Activated CD8-positive, alpha-beta memory T cell treated with anti-CD3 and anti-CD28 coated beads for 24 hours (primary cell): ENCODE data around the gene CLEC18A.
"Not testable (repeated sequence)": the region's sequence is repeated elsewhere in the genome, so short reads cannot be mapped to it uniquely, and the experiment has no call there.

Experiments used
- DNase-seq: peaks from one replicate; pipeline ENCODE4 v3.0.0-alpha.2; 2020

Gene CLEC18A

DNA sequence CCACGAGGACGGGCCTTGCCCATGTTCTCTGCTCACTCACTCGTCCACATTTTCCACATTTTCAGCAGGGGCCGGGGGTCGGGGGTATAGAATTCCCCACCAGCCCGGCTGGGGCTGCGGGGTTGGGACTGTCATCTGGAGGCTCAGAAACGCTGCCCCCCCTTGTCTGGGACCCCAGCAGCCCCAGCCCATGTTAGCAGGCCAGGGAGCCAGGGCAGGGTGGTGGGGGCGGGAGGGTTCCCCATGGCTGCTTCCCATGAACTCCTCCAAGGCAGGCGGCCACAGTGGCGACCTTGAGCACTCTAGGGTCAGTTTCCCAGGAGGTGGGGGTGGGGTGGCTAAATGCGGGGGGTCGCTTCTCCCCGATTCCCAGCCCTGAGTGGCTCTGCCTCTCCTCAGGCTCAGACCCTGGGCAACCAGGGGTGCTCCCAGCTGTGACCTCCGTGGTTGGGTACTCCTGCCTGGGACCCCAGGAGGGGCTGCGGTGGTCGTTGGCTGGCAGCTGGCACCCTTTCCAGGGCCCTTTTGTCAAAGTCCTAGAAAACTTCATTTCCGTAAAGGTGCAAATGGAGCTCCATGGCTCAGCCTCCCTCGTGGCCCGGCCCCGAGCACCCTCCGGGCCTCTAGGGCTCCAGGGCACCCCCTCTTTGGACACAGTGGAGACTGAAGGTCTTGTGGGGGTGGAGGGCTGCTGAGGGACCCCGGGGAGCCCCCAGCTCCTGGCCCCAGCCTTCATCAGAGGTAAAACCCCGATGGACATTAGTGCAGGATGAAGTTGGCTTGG, 1.6 kb downstream of the CLEC18A start:
- not testable (repeated sequence) for DNase-seq

DNA sequence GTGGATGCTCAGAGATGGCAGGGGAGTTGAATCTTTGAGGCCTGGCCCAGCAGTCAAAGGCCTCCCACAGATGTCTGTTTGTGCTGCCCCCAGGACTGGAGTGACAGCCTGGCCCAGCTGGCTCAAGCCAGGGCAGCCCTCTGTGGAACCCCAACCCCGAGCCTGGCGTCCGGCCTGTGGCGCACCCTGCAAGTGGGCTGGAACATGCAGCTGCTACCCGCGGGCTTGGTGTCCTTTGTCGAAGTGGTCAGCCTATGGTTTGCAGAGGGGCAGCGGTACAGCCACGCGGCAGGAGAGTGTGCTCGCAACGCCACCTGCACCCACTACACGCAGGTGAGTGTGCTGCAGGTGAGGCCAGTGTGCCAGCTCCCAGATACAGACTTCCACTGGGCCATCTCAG, 3.1 kb downstream of the CLEC18A start:
- DNase-seq = not testable (repeated sequence)

DNA sequence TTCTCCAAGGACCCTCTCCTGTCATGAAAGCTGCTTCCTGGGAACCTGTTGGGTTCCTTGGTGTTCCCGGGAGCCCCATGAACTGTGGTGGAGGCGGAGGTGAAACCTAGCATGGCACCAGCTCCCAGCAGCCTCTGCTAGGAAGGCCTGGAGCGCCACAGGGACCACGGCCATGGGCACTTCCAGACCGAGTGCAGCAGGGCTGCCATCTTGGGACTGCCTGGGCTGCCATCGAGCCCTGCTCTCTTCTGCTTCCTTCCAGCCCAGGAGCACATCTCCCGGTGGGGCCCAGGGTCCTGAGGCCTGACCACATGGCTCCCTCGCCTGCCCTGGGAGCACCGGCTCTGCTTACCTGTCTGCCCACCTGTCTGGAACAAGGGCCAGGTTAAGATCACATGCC, 12.2 kb downstream of the CLEC18A start:
- not testable (repeated sequence) for DNase-seq

DNA sequence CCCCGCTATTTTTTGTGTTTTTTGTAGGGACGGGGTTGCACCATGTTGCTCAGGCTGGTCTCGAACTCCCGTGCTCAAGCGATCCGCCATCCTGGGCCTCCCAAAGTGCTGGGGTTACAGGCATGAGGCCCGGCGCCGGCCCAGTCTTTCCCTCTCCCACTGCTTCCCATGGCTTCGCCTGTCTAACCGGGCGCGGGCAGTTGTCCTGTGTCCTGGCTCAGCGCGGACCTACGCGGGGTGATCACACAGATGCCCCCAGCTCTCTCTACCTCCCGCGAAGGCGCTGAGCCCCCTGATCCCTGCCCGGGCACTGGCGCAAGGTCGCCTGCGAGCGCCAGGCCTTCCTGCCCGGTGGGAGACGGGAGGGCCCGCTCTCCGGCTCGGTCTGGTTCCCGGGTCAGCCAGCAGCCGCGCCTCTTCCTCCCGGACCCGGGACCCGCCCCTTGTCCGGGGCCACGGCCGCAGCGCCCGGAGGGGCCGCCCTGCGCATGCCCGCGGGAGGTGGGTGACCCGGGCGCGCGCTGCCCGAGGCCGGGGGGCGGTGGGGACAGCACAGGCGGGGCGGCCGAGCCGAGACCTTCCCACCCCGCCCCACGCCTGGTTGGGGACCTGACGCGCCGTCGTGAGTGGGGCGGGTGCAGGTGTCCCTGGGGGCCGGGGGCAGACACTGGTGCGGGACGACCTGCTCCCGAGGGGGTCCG, 14.0 kb downstream of the CLEC18A start:
- not testable (repeated sequence) for DNase-seq

DNA sequence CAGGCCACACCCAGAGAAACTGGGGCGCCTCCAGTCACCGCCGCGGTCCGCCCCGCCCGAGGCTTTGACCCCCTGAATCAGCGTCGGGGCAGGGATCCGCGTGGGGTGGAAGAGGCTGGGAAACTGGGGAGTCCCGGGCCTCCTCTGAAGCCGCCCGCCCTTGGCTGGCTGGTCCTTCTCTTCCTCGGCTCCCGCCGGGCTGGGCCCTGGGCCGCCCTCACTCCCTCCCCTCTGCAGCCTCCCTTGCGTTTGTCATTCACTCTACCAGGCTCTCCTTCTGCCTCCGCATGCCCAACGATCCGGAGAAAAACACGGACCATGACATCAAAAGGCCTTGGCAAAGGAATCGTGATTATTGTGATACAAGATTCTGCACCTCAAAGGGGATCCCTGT, 14.5 kb downstream of the CLEC18A start:
- not testable (repeated sequence) for DNase-seq

DNA sequence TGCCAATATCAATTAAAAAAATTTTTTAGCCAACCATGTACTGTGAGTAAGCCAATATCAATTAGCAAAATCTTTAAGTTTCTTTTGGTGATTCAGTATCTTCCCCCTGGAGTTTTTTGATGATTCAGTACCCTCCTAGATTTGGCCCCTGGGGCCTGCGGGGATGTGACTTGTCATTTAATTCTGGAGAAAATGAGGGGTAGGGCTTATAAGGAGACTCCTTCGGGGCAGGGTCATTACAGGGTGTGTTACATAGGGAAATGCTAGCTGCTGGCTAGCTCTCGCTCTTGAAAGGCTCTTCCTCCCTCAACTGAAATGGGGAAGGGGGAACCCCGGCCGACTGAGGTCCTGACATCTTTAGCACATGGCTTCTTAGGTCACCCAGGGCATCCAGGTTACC, 16.6 kb downstream of the CLEC18A start:
- DNase-seq = not testable (repeated sequence)

DNA sequence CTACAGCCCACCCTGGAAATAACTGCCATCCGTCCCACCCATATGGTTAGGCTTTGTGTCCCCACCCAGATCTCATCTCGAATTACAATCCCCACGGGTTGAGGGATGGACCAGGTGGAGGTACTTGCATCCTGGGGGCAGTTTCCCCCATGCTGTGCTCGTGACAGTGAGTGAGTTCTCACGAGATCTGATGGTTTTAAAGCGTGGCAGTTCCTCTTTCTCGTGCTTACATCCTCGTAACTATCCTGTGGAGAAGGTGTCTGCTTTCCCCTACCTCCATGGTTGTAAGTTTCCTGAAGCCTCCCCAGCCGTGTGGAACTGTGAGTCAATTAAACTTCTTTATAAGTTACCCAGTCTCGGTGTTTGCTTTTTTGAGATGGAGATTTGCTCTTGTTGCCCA, 17.0 kb downstream of the CLEC18A start:
- not testable (repeated sequence) for DNase-seq

DNA sequence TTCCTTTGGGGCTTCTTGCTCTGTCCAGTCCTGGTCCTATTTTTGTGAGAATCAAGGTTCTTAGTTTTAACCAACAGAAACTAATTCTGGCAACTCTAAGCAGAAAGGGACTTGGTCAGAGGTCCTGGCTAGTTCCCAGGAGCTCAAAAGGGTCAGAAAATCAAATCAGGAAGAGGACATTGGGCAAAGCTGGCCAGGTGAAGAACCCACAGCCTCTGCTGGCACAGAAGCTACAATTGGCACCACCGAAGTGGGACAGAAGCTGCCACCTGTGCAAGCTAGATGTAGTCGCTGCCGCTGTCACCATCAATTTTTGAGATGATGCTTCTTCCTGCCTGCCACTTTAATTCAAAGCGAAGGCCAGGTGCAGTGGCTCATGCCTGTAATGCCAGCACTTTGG, 18.5 kb downstream of the CLEC18A start:
- not testable (repeated sequence) for DNase-seq

DNA sequence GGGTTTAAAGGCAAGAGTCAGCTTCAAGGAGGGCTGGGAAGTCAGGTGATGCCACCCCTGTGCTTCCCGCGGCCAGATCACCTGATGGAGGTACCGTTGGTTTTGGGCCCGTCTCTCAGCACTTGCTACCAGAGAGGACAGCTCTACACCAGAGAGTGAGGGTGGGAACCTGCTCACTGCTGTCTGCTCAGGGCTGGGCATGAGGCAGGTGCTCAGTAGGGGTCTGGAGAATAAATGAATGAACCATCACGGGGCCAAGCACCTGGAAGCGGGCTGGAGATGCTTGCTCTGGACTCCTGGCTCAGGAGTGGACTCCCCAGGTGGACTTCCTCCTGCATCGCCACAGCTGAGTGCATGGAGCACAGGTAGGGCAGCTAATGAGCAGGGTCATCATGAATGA, 21.0 kb downstream of the CLEC18A start:
- not testable (repeated sequence) for DNase-seq

DNA sequence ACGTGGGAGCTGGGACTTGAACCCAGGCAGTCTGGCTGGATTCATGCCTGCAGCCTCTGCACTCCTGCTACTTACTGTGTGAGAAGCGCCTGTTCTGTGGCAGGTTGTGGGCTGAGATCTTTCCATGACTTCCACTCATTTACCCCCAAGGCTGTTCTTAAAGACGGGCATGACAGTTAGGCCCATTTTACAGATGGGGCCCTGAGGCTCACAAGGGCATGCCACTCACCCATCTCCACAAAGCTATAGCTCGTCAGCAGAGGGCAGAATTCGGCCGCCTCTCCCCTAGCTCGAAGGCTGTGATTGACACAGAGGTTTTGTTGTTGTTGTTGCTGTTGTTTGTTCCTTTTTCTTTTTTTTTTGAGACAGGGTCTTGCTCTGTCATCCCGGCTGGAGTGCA, 21.8 kb downstream of the CLEC18A start:
- not testable (repeated sequence) for DNase-seq

DNA sequence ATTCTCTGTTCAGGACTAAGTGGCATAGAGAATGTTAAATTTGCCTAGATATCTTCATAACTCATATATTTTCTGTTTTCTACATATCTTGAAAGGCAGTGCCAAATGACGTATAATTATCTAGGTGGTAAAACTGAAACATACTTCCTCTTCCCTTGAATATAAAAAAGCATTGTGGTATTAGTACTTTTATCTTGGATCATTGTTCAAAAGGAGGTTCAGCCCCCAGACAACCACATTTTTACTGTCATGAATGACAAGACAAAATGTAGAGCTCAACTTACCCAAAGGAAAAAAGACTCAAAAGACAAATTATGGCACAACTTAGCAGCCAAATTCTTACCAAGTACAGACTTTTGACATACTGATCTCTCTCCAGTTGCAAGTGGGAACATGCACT, 34.1 kb downstream of the CLEC18A start:
- DNase-seq = not testable (repeated sequence)

DNA sequence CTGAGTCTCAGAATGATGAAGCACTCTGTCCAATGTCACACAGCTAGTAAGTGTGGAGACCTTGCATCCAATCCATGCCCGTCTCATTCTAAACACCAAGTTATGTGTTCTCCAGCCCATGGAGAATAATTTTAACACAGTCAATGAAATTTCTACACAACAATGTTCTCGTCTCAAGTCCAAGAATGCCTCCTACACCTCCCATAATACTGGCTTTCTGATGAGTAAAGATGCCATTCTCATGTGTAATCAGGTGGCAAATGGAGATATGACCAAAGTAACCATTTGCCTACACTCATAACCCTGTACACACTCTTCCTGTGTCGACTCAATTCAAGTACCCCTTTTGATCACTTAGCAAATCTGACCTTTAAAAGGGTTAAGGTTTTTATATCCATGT, 46.8 kb downstream of the CLEC18A start:
- DNase-seq = not testable (repeated sequence)

DNA sequence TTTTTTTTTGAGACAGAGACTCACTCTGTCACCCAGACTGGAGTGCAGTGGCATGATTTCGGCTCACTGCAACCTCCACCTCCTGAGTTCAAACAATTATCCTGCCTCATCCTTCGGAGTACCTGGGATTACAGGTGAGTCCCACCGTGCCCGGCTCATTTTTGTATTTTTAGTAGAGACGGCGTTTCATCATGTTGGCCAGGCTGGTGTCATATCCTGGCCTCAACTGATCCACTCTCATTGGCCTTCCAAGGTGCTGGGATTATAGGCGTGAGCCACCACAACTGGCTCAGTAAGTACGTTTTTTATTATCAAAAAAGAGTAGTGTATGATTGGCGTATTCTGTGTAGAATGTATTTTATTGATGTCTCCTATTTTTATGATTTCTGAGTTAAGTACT, 48.7 kb downstream of the CLEC18A start:
- DNase-seq = not testable (repeated sequence)

DNA sequence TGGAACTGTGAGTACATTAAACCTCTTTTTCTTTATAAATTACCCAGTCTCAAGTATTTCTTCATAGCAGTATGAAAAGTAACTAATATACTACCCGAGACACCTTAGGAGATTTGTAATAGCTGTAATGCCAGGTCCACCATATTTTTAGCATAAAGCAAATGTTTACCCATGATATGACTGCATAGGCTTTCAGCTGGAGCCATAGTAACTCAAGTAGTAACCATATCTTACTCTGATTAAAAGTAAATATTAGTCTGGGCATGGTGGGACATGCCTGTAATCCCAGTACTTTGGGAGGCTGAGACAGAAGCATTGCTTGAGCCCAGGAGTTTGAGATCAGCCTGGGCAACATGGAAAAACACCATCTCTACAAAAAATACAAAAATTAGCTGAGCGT, 52.4 kb downstream of the CLEC18A start:
- not testable (repeated sequence) for DNase-seq

DNA sequence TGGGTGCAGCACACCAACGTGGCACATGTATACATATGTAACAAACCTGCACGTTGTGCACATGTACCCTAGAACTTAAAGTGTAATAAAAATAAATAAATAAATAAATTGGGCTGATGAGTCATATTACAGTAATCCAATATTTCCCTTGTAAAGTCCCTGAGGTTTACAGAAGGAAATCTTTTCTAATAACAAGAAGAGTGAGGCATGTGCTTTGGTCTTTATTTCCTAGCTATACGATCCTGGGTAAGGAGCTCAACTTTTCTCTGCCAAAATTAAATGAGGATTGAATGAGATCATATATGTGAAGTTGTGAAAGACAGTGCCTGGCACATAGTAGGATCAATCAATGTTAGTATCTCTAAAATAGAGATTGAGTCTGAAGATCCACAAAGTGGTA, 57.5 kb downstream of the CLEC18A start:
- DNase-seq = not testable (repeated sequence)

DNA sequence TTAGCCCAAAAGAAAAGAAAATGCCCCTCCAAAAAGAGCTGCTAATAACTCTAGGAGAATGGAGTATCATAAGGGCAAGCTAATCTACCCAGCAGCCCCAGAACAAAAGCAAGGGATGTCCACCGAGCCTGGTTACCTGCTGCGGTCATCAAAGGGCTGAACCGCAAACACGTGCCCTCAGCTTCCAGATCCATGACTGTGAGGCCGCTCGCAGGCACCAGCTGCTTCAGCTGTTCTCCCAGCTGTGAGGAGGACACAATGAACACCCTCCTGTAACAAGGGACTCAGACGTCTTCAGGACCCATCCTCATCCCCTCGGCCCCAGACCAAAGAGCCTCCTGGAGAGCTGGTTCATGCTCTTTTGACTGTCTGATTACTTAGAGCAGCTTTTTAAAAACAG, 59.5 kb downstream of the CLEC18A start:
- DNase-seq = not testable (repeated sequence)

DNA sequence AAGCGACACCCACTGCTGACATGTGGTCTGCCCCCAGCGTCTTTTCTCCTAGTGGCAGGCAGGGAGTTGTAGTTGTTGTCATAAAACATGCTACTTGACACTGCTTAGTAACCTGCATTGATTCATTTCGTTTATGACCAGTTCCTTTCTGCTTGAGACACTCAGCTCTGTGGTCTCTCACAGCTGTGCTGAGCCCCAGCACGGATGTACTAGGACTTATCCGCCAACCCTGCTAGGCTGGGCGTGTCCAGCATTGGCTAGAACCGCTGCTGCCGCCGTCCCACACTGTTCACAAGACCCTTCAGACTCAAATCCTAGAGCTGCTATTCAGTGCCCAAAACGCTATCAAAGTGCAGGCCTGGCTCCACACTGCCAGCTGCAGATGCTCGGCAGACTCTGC, 60.0 kb downstream of the CLEC18A start:
- DNase-seq = not testable (repeated sequence)

DNA sequence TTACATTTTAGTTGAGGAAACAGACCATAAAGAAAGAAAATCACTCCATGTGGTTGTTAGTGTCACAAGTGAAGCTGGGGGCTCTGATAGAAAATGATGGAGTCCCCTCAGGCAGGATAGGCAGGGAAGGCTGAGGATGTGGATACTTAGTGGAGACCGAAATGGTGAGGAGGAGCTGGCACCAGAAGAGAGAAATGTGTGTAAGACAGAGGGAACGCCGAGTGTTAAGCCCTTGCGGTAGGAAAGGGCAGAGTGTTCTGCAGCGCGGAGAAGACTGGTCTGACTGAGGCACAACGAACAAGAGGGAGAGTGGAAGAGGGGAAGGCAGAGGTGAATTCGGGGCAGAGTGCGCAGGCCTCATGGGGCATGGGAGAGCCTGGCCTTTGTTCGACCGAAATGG, 61.2 kb downstream of the CLEC18A start:
- not testable (repeated sequence) for DNase-seq

DNA sequence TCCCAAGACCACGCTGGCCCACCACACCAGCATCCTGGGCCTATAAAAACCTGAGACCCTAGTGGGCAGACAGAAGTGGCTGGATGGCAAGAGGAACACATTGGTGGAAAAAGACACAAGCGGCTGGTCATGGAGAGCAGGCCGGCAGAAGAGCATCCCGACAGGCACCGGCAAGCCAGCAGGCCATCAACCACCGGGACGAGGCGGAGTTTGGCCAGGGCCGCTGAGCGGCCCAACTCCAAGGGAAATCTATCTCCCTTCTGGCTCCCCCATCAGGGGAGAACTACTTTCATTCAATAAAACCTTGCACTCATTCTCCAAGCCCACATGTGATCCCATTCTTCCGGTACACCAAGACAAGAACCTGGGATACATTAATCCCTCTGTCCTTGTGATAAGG, 61.8 kb downstream of the CLEC18A start:
- DNase-seq = not testable (repeated sequence)
